ENCODE results near the gene WDR72.

Gene WDR72

DNA sequence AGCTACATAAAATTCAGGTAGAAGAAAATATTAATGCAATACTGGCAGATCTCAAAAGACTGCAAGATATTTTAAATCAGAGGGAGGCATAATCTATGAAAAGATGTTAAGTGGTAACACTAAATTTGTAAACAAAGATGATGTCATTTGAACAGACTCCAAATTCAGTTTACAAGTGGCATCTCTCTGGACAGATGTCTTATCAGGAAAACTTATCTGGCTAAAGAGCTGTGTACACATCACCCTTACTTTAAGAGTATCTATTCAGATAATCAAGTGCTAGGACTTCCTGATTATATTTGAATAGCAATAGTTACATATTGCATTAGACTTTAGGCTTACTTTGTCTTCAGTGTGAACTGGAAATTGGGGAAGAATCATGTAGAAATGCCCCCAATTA lies 231.5 kb downstream of the WDR72 start:
- no peak for DNase-seq

DNA sequence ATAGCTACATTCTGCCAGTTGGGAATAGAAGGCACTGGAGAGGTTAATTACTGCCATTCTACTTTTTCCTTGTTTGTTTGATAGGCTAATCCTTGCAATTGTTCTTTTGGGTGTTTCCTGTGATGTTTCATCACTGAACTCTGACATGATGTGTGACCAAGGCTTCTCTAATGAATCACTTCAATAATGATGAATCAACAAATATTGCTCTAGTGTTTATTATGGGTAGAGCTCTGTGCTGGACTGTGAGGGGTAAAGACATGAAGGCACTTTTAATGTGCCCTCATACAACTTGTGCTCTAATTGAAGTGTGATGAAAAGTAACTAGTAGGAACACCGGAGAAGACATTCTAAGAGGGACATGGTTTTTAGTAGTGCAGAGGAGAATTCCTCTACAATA lies 233.6 kb downstream of the WDR72 start:
- DNase-seq: no peak

DNA sequence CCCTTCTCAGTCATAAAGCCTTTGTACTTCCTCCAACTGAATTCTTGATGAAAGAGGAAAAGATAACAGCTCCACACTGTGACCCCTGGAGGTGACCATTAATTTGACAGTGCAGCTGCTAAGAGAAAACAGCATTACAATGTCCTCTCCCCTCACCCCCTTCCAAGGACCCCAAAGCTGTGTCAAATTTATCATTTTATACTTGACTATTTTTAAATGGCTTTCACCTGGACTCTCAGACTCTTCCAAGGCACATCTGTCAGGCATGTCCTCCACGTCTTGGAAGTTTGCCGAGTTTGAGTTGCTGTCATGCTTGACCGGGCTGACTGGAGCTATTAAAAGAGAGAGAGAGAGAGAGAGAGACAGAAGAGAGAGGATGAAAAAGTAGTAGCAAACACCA lies 236.5 kb downstream of the WDR72 start:
- DNase-seq: no peak

DNA sequence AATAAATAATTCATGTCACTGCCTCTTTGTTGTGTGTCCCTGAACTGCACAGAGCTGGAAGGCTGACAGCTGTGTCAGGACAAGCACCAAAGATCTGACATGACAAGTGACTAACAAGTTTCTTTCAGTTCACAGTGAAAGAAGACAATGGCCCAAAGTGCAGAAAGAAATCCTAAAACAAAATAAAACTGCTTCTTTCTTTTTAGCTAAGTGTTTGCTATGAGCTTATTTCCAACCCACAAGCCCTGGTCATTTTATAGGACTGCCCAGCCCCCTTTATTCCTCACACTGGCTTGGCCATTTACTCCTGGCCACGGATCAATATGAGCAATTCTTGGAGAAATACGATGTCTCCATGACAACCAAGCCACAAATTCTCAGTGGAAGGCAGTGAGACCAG lies 238.5 kb downstream of the WDR72 start:
- DNase-seq: no peak

DNA sequence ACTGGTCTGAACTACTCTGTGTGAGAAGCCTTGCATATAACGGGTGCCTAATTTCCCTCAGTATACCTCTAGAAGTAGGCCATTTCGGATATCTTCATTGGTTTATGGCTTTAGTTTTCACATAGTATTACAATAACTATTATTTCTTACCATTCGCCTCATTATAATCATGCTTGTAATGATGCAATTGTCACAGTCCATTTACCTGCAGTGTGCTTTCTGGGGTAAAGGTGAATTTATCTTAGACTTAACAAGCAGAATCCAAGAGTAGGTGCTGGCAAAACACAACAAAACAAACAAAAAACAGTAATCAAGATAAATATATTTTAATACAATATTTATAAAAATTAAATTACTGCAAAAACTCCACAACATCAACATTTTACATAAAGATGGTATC lies 246.0 kb downstream of the WDR72 start:
- DNase-seq: no peak

DNA sequence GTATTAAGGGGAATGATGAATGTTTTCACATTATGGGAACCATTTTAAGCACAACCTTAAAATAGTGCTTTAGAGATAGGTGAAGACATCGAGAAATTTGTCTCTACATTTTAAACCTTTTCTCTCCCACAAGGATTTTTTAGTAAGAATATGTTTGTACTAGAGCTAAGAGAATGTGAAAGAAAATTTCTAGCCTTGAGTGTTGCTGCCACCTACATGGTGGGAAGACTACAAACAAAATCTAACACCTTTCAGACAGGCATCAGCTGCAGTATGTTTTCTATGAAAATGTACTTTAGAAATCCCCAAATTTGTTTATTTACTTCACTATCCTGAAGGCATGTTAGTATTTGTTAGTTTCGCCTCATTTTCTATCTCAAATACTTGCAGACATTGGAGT lies 247.4 kb downstream of the WDR72 start:
- DNase-seq: no peak

DNA sequence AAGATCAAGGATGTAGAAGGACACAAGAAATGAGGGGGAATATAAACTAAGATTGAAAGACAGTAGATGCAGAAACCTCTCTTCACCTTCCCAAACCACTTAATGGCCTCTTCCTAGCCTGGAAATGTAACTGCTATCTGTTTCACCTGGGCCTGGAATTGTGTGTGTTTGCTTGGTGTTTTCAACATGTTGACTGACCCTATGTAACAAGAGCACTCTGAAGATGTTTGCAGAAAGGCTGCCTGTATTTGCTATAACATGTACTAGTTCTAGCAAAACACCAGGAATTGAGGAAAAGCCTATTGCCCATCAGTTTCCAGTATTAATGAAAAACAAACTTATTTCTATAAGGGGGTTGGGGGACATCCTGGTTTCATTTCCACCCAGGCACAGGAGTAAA lies 248.3 kb downstream of the WDR72 start:
- DNase-seq: no peak

DNA sequence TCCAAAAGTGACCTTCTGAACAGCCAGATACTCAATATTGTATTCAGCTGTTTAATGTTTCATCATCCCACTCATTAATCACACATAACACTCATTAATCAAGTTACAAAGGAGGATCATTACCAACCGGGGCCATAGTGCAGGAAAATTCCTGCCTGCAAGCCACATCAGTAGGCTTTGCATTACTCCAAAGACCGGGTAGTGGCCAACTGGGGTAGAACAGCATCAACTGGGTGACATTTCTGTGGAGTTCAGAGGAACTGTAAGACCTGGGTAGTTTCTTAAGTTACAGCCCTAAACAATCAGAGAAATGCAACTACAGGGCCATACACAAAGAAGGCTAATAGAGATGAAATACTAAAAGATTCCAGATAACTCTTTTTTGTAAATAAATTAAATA lies 253.1 kb downstream of the WDR72 start:
- DNase-seq: no peak

DNA sequence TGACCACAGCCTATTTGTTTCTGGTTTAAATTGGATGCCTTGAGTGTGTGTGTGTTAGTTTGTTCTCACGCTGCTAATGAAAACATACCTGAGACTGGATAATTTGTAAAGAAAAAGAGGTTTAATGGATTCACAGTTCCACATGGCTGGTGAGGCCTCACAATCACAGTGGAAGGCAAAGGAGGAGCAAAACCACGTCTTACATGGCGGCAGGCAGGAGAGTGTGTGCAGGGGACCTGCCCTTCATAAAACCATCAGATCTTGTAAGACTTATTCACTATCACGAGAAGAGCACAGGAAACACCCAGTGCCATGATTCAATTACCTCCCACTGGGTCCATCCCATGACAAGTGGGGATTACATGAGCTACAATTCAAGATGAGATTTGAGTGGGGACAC lies 260.5 kb downstream of the WDR72 start:
- DNase-seq: no peak

DNA sequence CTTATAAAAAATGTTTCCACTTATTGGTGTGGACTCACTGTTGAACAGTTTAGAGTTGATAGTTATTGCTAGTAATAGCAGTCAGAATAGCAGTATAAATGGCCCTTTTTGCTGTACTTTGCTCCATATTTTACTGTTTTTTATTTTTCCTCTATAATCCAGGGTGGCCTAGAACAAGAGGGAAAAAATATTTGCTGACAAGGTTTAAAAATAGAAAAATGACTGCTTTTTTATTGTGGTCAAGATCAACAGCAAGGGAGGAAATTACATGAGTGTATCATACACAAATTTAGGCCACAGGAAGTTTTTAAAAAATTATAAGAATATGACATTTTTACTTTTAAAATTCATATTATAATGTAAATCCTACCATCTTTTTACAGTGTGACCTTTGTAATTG lies 269.1 kb downstream of the WDR72 start:
- DNase-seq: no peak

DNA sequence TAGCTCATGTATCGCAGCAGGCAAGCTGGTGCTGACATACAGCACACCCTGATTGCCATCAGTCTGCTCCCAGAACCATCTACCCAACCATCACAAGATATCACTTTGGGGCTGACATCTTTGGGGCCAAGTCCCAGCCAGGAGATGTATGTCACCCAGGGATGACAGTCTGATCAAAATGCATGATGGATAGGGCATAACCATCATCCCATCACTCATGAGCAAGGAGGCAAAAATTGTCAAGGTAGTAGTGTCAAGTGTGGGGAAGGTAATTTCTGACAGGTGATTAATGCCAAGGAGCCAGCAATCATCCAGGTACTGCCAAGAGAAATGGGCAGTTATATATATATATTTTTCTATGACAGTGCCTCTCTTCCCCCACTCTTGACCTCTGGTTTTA lies 277.4 kb downstream of the WDR72 start:
- DNase-seq: no peak

DNA sequence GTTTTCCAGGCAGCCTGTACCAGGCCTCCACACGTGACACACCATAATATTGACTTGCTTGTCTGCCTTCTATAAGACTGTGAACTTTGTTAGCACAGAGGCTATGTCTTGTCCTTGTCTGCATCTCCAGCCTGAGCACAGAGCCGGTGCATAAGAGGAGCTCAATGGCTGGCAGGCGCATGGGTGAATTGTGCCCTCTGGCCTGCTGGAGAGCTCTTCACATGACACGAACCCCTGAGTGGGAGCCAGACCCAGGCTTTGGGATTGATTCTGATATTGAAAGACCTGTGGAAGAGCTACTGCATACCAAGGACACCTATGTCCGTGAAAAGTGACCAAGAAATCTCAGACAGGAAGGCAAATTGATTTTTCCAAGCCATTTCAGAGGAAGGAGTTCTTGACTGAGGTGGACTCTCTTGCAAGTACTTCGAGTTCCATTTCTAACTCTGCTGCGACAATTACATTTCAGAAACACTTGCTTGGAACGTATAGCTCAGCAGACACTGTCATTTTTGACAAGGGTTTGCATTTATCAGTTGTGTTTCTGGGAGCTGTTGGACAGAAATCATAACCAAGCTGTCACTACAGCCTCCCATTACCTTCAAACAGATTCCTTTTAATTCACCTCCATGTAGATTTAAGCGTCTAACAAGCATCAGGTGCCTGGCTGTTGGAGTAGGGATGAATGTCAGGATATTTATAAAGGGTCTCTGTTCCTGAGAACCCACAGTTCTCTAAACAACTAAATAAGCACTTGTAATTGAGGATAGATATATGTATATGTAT lies 281.3 kb downstream of the WDR72 start:
- DNase-seq: no peak

DNA sequence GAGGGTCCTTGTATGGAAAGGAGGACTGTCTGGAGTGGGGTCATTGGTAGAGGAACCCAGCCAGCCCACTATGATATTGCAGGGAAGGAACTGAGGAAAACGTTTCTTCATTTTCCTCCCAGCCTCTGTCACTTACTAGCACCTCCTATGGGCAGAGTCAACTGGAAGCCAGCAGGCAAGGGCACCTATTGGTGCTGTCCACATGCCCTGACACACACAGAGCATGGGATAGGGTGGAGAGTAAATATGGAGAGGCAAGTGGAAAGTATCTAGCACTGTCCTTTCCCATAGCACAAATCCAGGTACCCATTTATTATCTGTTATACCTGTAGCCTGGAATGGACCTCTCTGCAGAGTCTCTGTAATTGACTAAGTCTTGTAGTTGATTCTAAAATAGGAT lies 285.6 kb downstream of the WDR72 start:
- no peak for DNase-seq

DNA sequence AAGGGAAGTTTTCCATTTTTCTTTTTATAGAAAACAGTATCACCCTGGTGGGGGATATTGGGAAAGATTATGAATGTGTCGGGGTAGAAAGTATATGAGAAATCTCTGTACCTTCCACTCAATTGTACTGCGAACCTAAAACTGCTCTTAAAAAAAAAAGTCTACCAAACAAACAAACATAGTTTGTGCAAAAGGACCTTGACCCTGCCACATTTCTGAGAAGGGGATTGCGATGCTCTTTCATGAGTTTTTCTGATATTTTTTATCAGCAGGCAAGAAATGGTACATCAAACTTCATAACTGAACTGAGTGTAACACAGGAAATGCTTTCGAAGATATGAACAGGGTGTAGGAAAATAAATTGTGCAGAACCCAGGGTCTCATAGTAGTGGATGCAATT lies 286.0 kb downstream of the WDR72 start:
- DNase-seq: no peak

DNA sequence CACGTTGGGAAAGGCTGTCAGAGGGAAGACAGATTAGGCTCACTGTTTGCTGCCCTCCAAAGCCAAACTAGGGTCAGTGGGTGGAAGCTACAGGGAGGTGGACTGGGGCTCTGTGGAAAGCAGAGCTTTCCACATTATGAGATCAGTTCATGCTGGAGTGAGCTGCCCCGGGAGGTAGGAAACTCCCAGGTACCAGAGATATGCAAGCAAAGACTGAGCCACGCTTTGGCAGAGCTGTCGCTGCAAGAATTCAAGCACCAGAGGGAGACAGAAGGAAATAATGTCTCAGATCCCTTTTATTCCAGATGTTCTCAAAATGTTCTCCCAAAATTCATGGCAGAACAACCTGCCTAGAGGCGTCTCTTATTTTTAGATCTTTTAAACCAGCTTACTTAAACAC lies 286.6 kb downstream of the WDR72 start:
- no peak for DNase-seq

DNA sequence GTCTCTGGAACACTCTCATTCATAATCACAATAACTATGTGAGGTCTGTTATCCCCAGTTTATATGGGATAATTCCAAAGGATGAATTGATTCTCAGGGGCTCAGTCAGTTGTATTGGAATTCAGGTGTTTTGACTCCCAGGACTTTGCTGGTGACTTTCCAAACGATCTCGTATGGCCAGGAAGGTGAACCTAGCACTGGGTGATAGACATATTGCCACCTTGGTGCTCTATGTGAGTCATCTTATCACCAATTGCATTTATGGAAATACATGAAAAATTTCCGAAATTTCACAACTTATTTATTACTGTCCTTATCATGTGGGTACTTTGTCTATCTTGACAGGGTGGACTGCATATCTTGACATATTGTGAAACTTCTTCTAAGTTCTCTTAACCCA lies 287.3 kb downstream of the WDR72 start:
- DNase-seq: no peak

DNA sequence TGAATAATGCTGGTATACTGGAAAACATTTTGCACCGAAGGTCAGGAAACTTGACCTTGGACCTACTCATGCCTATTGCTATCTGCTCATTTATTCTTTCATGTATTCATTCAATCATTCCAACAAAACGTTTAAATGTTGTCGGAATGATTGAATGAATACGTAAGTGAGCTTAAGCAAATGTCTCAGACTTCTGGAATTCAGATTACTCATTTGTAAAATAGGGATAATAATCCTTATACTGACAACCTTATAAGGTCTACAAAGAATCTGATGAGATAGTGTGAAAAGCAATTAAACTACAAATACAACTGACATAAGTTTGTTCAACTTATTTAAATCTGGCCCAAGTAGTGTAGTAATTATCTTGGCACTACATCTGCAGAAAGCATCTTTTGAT lies 288.7 kb downstream of the WDR72 start:
- no peak for DNase-seq

DNA sequence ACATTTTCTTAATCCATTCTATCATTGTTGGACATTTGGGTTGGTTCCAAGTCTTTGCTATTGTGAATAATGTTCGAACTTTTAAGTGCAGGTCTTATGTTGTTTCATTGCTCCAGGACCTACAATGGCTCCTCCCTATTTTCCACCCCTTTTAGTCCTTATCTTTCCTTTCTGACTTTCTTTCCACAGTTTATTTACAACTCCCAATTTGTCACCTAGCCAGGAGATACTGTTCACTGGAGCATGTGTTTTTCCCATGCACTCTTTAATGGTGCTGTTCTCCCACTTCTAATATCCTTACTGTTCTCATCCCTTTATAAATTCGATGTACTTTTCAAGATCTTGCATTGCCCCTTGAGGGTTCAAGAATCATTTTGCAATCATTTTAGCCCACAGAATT lies 290.0 kb downstream of the WDR72 start:
- no peak for DNase-seq
